Measurements from ENCODE around the gene TCIRG1.

DNA sequence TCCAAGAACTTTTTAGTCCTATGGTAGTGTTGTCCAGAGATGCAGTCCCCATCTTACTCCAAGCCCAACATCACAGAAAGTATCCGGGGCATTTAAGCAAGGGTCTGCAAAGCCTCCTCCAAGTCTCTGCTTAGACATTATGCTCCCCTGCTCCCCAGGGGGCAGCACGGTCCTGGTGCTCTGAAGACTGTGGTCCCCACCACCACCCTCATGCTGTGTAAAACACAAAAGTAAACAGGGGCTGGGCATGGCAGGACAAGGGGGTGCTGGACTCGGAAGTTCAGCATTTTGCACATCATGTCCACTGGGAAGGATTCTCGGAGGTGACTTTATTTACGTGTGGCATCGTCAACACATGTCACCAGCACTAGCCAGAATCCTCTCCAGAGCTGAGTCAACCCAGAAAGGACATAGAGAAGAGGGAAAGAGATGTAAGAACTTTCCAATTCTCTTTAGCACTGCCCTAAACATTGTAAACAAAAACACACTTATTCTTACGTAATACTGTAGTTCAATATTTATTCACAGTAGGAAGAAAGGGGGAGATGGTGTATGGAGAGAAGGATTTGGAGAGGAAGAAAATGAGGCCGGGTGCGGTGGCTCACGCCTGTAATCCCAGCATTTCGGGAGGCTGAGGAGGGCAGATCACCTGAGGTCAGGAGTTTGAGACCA, 37.7 kb downstream of the TCIRG1 start:
- TF ChIP-seq RFX1 (IDR thresholded peaks at IDR 0.05) (no peak), ZFP90 (CRISPR knock-in tag; IDR thresholded peaks at IDR 0.05; ENCODE audit: borderline replicate concordance) (no peak), KDM6A (CRISPR knock-in tag; IDR thresholded peaks at IDR 0.05; ENCODE audit: low read depth) (no peak), TAF1 (CRISPR knock-in tag; IDR thresholded peaks at IDR 0.05) (no peak), YEATS4 (CRISPR knock-in tag; IDR thresholded peaks at IDR 0.05; ENCODE audit: borderline replicate concordance) (no peak), NR3C1 (CRISPR knock-in tag; IDR thresholded peaks at IDR 0.05) (no peak), ZNF24 (IDR thresholded peaks at IDR 0.05) (no peak), ATM (IDR thresholded peaks at IDR 0.05; ENCODE audit: borderline replicate concordance) (no peak), ZFP36 (IDR thresholded peaks at IDR 0.05; ENCODE audit: borderline replicate concordance, low read depth, low read length, partially characterized antibody) (no peak), JARID2 (CRISPR knock-in tag; IDR thresholded peaks at IDR 0.05; ENCODE audit: insufficient replicate concordance) (no peak), CREB1 (IDR thresholded peaks at IDR 0.05) (no peak), CREB1 (CRISPR knock-in tag; IDR thresholded peaks at IDR 0.05) (no peak), YY1 (IDR thresholded peaks at IDR 0.05; ENCODE audit: insufficient read depth, insufficient replicate concordance, low read depth, low read length) (no peak), ZNF317 (CRISPR knock-in tag; IDR thresholded peaks at IDR 0.05) (no peak)

Measured in HepG2 (cell line).